Psoas muscle (tissue), 8 donors: Measurements from ENCODE around the gene GLOD5. TPM values are rescaled to one million over a fixed set of nuclear protein-coding genes. Genes with fewer than 3 reads are reported as not detected.

Experiments used
- ATAC-seq, 4 donors: fragments of 200-7000 bp; cut with Tn5 transposase; one replicate each; pipeline ENCODE4 v1.9.1; 2020; ENCODE audit warnings: moderate library complexity in 3 of 4, mild to moderate bottlenecking in 2 of 4
- DNase-seq, 2 donors: peaks; one replicate each; pipeline ENCODE4 v3.0.0-alpha.2; 2020
- H3K27ac ChIP-seq: fragments of 200-600 bp; one replicate; pipeline ENCODE4 v1.8.0; 2022
- H3K27me3 ChIP-seq, 3 donors: fragments of 200-600 bp in 1 of 3; one replicate each; pipeline versions ENCODE4 v1.6.1 to v1.8.0; 2013 to 2022; ENCODE audit warnings: low read length in 2 of 3, mild to moderate bottlenecking in 2 of 3, moderate library complexity in 1 of 3; ENCODE audit not compliant: insufficient read depth in 3 of 3
- H3K36me3 ChIP-seq, 2 donors: fragments of 200-600 bp in 1 of 2; one replicate each; pipeline versions ENCODE4 v1.6.1 to v1.8.0; 2013 to 2022; ENCODE audit warnings: low read depth in 1 of 2, mild to moderate bottlenecking in 1 of 2, moderate library complexity in 1 of 2; ENCODE audit not compliant: insufficient read depth in 1 of 2
- H3K4me1 ChIP-seq: fragments of 200-600 bp; one replicate; pipeline ENCODE4 v1.8.0; 2022
- H3K4me3 ChIP-seq: fragments of 200-600 bp; one replicate; pipeline ENCODE4 v1.8.0; 2022; ENCODE audit warnings: mild to moderate bottlenecking
- H3K9me3 ChIP-seq: fragments of 200-600 bp; one replicate; pipeline ENCODE4 v1.8.0; 2022
- CTCF ChIP-seq: fragments of 200-600 bp; IDR thresholded peaks from one replicate; pipeline ENCODE4 v1.8.0; 2022; ENCODE audit warnings: antibody characterized with exemption
- WGBS, 3 donors: extraction: QIAGEN DNeasy Blood & Tissue Kit; methylation state at CpG; one replicate each; pipeline versions ENCODE4 v1.1.6 to v1.1.7; 2013; 5-methylcytosine and 5-hydroxymethylcytosine counted together
- intact Hi-C, 2 donors: fragments of 100-400 bp; cut with DNase I; formaldehyde crosslinking; loops; one replicate each; pipeline versions ENCODE4 v1.11.0 to v1.14.2; 2022
- polyA plus RNA-seq, 3 donors: library from polyadenylated mRNA; stranded (reverse); fragments of 200-250 nt; gene quantifications; one replicate each; pipeline ENCODE4 v1.2.3, GENCODE V29; 2013
- total RNA-seq, 4 donors: library from RNA; stranded (reverse); fragmentation: NEBNext Ultra II Directional in 2 of 4; extraction: Animal tissue kit (Norgen Biotek cat#: 25700) in 2 of 4; gene quantifications; one replicate each; pipeline versions ENCODE4 v1.2.1 to v1.2.4, GENCODE V29; 2021 to 2023
- donor health status: healthy with polysubstance abuse.
- donor health status: DM: no; HTN: no; CAD: no; lungs with moderate emphysema.
- donor health status: Bipolar disorder and iron deficiency.
- donor health status: healthy.
- donor health status: DM: yes; HTN: yes; CAD: no.
- donor health status: DM: no; HTN: no; CAD: no.
- donor health status: DM: no; HTN: no; CAD: no.
- donor health status: DM: yes; HTN: yes; CAD: no.

Gene GLOD5
- total and polyA plus RNA-seq, 7 donors = not detected

GRCh38 chrX:48794340-48794910 is 32.9 kb downstream of the GLOD5 start:
- H3K27me3 ChIP-seq = peaks cover 0 to 12% (median 0%) of the 10 kb centered on the region in 3 donors
- no peak overlapping the region for H3K27ac ChIP-seq
- intact Hi-C loops = no loop called here
- H3K9me3 ChIP-seq = no peaks in the 10 kb centered on the region
- no peak for TF ChIP-seq CTCF
- DNase-seq (no peak), ATAC-seq (no peak)
- no peaks in the 10 kb centered on the region for H3K4me1 ChIP-seq
- H3K4me3 ChIP-seq = no peak overlapping the region
- 62 to 77% (median 64%) methylated on average over 12 of the region's 12 CpGs for WGBS, 3 donors
- no peaks in the 10 kb centered on the region for H3K36me3 ChIP-seq

- intact Hi-C loops = loop anchor here in 1 of 2 donors (5.0 kb wide), 1 partner anchor 58 kb away; no protein-coding TSS in a partner anchor
- Histone ChIP-seq H3K36me3 (no peaks in the 10 kb centered on the region), H3K4me1 (no peaks in the 10 kb centered on the region), H3K27me3 (peaks cover 0 to 10% (median 0%) of the 10 kb centered on the region in 3 donors), H3K9me3 (no peaks in the 10 kb centered on the region), H3K4me3 (no peak overlapping the region), H3K27ac (no peak overlapping the region)
- TF ChIP-seq CTCF = no peak
- 63 to 81% (median 75%) methylated on average over 7 to 8 of the region's 8 CpGs for whole genome bisulfite sequencing, 3 donors
- ATAC-seq (no peak), DNase-seq (no peak)
These were observed 33.5 kb downstream of the GLOD5 start for GRCh38 chrX:48794911-48795515.

GRCh38 chrX:48798318-48798717 is 36.8 kb downstream of the GLOD5 start:
- intact Hi-C loops = loop anchor here in 1 of 2 donors (5.0 kb wide), 1 partner anchor 61 kb away; no protein-coding TSS in a partner anchor
- no peaks in the 10 kb centered on the region for H3K9me3 ChIP-seq
- no peak overlapping the region for H3K4me3 ChIP-seq
- H3K27me3 ChIP-seq = peaks cover 0 to 10% (median 0%) of the 10 kb centered on the region in 3 donors
- H3K4me1 ChIP-seq = no peaks in the 10 kb centered on the region
- DNase-seq (no peak), ATAC-seq (no peak)
- H3K27ac ChIP-seq = no peak overlapping the region
- no peak for TF ChIP-seq CTCF
- no peaks in the 10 kb centered on the region for H3K36me3 ChIP-seq
- 56 to 83% (median 71%) methylated on average over 2 of the region's 2 CpGs for WGBS, 3 donors

- peaks cover 0 to 10% (median 0%) of the 10 kb centered on the region in 3 donors for H3K27me3 ChIP-seq
- ATAC-seq = no peak
- intact Hi-C loops = loop anchor here in 1 of 2 donors (10.0 kb wide), 1 partner anchor 126 kb away; no protein-coding TSS in a partner anchor
- H3K36me3 ChIP-seq = peaks cover 3 to 24% of the 10 kb centered on the region in 2 donors
- H3K4me3 ChIP-seq = peak overlapping the region; percentile 82
- no peak for DNase-seq
- 30 to 55% (median 32%) methylated on average over 13 to 17 of the region's 17 CpGs for WGBS, 3 donors
- no peaks in the 10 kb centered on the region for H3K4me1 ChIP-seq
- H3K27ac ChIP-seq = peak overlapping the region; percentile 95
- no peaks in the 10 kb centered on the region for H3K9me3 ChIP-seq
- no peak for TF ChIP-seq CTCF
These were observed 39.2 kb downstream of the GLOD5 start for GRCh38 chrX:48800574-48801279.
